ENCODE results near the gene TMEM233. TPM values are rescaled to one million over a fixed set of nuclear protein-coding genes. Genes with fewer than 3 reads are reported as not detected.

Gene TMEM233
- total and polyA plus RNA-seq, 10 of the 15 experiments (the other 5 are each of a cell fraction or from before 2014, with no cell fraction given): not detected

DNA sequence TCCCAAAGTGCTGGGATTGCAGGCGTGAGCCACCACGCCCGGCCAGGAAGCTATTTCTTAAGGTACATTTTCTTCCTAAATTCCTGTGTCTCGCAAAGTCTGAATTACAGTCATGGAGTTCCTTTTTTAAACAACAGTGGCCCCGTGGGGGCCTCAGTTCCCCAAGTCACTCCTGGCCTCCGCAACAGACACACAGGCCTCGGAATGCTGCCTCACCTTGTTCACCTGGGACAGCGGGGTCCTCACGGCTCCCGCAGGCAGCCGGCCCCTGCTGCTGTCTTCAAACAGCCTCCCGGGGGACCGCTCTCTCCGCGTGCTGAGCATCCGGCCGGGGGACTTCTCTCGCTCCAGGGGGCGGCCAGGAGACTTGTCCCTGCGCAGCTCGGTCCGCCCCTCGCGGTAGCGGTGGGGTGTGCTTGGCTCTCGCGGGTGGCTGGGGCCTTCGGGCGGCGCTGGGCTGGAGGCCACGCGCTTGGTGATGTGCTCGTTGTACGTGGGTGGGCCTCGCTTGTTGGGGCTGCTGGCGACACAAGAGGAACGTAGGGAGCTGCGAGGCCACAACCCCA lies 96.4 kb downstream of the TMEM233 start:
- FAIRE-seq: no peak
- SMC1A ChIA-PET (ENCODE audit: uncharacterized antibody, unreplicated experiment): no interaction called here
- no peak overlapping the region for H2AFZ ChIP-seq (ENCODE audit: control insufficient read depth, low read depth, low read length)
- in situ Hi-C loops (cut with MboI): no loop called here
- RAD21 ChIA-PET (ENCODE audit: unreplicated experiment): no interaction called here
- WGBS (ENCODE audit: insufficient coverage, insufficient replicate concordance, low lambda C conversion rate, missing lambda C conversion rate): 96% methylated on average over 38 of the region's 38 CpGs
- no peaks in the 10 kb centered on the region for H3K4me1 ChIP-seq (ENCODE audit: control insufficient read depth, insufficient read depth, low read length)
- no peak for DNase-seq (ENCODE audit: low read depth, low spot score)
- TF ChIP-seq, protein P1, sequence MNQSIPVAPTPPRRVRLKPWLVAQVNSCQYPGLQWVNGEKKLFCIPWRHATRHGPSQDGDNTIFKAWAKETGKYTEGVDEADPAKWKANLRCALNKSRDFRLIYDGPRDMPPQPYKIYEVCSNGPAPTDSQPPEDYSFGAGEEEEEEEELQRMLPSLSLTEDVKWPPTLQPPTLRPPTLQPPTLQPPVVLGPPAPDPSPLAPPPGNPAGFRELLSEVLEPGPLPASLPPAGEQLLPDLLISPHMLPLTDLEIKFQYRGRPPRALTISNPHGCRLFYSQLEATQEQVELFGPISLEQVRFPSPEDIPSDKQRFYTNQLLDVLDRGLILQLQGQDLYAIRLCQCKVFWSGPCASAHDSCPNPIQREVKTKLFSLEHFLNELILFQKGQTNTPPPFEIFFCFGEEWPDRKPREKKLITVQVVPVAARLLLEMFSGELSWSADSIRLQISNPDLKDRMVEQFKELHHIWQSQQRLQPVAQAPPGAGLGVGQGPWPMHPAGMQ (IDR thresholded peaks at IDR 0.05; ENCODE audit: borderline replicate concordance): no peak
- TF ChIP-seq PML (IDR thresholded peaks at IDR 0.05; ENCODE audit: low read length) (no peak), GABPA (IDR thresholded peaks at IDR 0.05; ENCODE audit: low read depth) (no peak)
- no peaks in the 10 kb centered on the region for H3K9me3 ChIP-seq (replicated peaks; ENCODE audit: control insufficient read depth, insufficient read depth, low read length)
- no peaks in the 10 kb centered on the region for H3K79me2 ChIP-seq (ENCODE audit: control insufficient read depth, insufficient read depth, low read length)
- CTCF ChIA-PET: interaction anchor here (1.0 kb wide), 1 partner anchor 8 kb away, joined by 3 read pairs; no protein-coding TSS in a partner anchor
- H3K36me3 ChIP-seq (ENCODE audit: control insufficient read depth in 2 of 2, insufficient read depth in 2 of 2, low read length in 1 of 2): peaks cover 5 to 12% of the 10 kb centered on the region in 2 experiments; a peak in 3 of 4 replicates
- no peak overlapping the region for H3K4me3 ChIP-seq
- H3K4me2 ChIP-seq (ENCODE audit: control insufficient read depth, insufficient read depth): no peak overlapping the region
- no peaks in the 10 kb centered on the region for H3K27me3 ChIP-seq (replicated peaks in 1 of 2; ENCODE audit: control insufficient read depth in 2 of 2, insufficient read depth in 2 of 2, low read length in 1 of 2)
- no peaks in the 10 kb centered on the region for H4K20me1 ChIP-seq (ENCODE audit: control insufficient read depth, insufficient read depth)
- intact Hi-C loops (cut with micrococcal nuclease; ENCODE audit: unreplicated experiment): loop anchor here (10.0 kb wide), 1 partner anchor 215 kb away; no protein-coding TSS in a partner anchor
- POLR2A ChIA-PET: no interaction called here
- no peak for ATAC-seq
- no peak overlapping the region for H3K9ac ChIP-seq (ENCODE audit: control insufficient read depth, insufficient read depth, low read length)
- no peak overlapping the region for H3K27ac ChIP-seq (ENCODE audit: control insufficient read depth, insufficient read depth)
- BruUV-seq (replicated peaks): no TSS peak

GRCh38 chr12:119691202-119691810 lies 97.7 kb downstream of the TMEM233 start:
- ChIA-PET SMC1A (ENCODE audit: uncharacterized antibody, unreplicated experiment) (no interaction called here), POLR2A (no interaction called here)
- peaks cover 5 to 12% of the 10 kb centered on the region in 2 experiments; a peak in 3 of 4 replicates for H3K36me3 ChIP-seq (ENCODE audit: control insufficient read depth in 2 of 2, insufficient read depth in 2 of 2, low read length in 1 of 2)
- TF ChIP-seq ZBTB40 (IDR thresholded peaks at IDR 0.05; ENCODE audit: borderline replicate concordance) (no peak), WRNIP1 (IDR thresholded peaks at IDR 0.05; ENCODE audit: borderline replicate concordance, low read depth, low read length) (no peak), ATF7 (IDR thresholded peaks at IDR 0.05; ENCODE audit: low read depth) (no peak)
- TF ChIP-seq, protein P2, sequence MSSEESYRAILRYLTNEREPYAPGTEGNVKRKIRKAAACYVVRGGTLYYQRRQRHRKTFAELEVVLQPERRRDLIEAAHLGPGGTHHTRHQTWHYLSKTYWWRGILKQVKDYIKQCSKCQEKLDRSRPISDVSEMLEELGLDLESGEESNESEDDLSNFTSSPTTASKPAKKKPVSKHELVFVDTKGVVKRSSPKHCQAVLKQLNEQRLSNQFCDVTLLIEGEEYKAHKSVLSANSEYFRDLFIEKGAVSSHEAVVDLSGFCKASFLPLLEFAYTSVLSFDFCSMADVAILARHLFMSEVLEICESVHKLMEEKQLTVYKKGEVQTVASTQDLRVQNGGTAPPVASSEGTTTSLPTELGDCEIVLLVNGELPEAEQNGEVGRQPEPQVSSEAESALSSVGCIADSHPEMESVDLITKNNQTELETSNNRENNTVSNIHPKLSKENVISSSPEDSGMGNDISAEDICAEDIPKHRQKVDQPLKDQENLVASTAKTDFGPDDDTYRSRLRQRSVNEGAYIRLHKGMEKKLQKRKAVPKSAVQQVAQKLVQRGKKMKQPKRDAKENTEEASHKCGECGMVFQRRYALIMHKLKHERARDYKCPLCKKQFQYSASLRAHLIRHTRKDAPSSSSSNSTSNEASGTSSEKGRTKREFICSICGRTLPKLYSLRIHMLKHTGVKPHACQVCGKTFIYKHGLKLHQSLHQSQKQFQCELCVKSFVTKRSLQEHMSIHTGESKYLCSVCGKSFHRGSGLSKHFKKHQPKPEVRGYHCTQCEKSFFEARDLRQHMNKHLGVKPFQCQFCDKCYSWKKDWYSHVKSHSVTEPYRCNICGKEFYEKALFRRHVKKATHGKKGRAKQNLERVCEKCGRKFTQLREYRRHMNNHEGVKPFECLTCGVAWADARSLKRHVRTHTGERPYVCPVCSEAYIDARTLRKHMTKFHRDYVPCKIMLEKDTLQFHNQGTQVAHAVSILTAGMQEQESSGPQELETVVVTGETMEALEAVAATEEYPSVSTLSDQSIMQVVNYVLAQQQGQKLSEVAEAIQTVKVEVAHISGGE (CRISPR knock-in tag; IDR thresholded peaks at IDR 0.05): no peak

More at GRCh38 chr12:119691202-119691810, 97.7 kb downstream of the TMEM233 start:
- BruUV-seq (replicated peaks): no TSS peak
- no peaks in the 10 kb centered on the region for H3K79me2 ChIP-seq (ENCODE audit: control insufficient read depth, insufficient read depth, low read length)
- intact Hi-C loops (cut with micrococcal nuclease; ENCODE audit: unreplicated experiment) (loop anchor here (10.0 kb wide), 1 partner anchor 213 kb away; no protein-coding TSS in a partner anchor), in situ Hi-C loops (cut with MboI) (no loop called here)
- ChIA-PET CTCF (no interaction called here), RAD21 (ENCODE audit: unreplicated experiment) (no interaction called here)
- ATAC-seq (no peak), DNase-seq (ENCODE audit: low read depth, low spot score) (no peak), FAIRE-seq (no peak)
- H3K4me2 ChIP-seq (ENCODE audit: control insufficient read depth, insufficient read depth): no peak overlapping the region
- no peaks in the 10 kb centered on the region for H3K4me1 ChIP-seq (ENCODE audit: control insufficient read depth, insufficient read depth, low read length)
- 83% methylated on average over 6 of the region's 6 CpGs for WGBS (ENCODE audit: insufficient coverage, insufficient replicate concordance, low lambda C conversion rate, missing lambda C conversion rate)
- no peaks in the 10 kb centered on the region for H3K27me3 ChIP-seq (replicated peaks in 1 of 2; ENCODE audit: control insufficient read depth in 2 of 2, insufficient read depth in 2 of 2, low read length in 1 of 2)
- no peak overlapping the region for H3K27ac ChIP-seq (ENCODE audit: control insufficient read depth, insufficient read depth)
- no peak overlapping the region for H3K9ac ChIP-seq (ENCODE audit: control insufficient read depth, insufficient read depth, low read length)
- H3K9me3 ChIP-seq (replicated peaks; ENCODE audit: control insufficient read depth, insufficient read depth, low read length): no peaks in the 10 kb centered on the region
- no peak overlapping the region for H2AFZ ChIP-seq (ENCODE audit: control insufficient read depth, low read depth, low read length)
- H4K20me1 ChIP-seq (ENCODE audit: control insufficient read depth, insufficient read depth): no peaks in the 10 kb centered on the region
- H3K4me3 ChIP-seq: no peak overlapping the region

All from GM12878 (cell line).